Rectal smooth muscle tissue (tissue), 1 donor: ENCODE measurements around the gene PSG2.
"Not testable (repeated sequence)": the region's sequence is repeated elsewhere in the genome, so short reads cannot be mapped to it uniquely, and the experiment has no call there.

Experiments used
- H3K27ac ChIP-seq: one replicate; pipeline ENCODE4 v1.7.0; 2013; ENCODE audit warnings: low read depth, low read length, inconsistent platforms
- H3K27me3 ChIP-seq: one replicate; pipeline ENCODE4 v1.7.0; 2013; ENCODE audit warnings: low read length; ENCODE audit not compliant: control insufficient read depth, insufficient read depth
- H3K36me3 ChIP-seq: one replicate; pipeline ENCODE4 v1.7.0; 2013; ENCODE audit warnings: low read length; ENCODE audit not compliant: control insufficient read depth, insufficient read depth
- H3K4me1 ChIP-seq: one replicate; pipeline ENCODE4 v1.7.0; 2013; ENCODE audit warnings: low read length; ENCODE audit not compliant: control insufficient read depth, insufficient read depth
- H3K4me3 ChIP-seq: one replicate; pipeline ENCODE4 v1.7.0; 2013; ENCODE audit warnings: low read length
- H3K9ac ChIP-seq: one replicate; pipeline ENCODE4 v1.7.0; 2013; ENCODE audit warnings: low read length

Gene PSG2

GRCh38 chr19:43105496-43105895 lies 23.0 kb upstream of the PSG2 start:
- no peaks in the 10 kb centered on the region for H3K4me1 ChIP-seq
- H3K9ac ChIP-seq = no peak overlapping the region
- no peaks in the 10 kb centered on the region for H3K27me3 ChIP-seq
- no peak overlapping the region for H3K4me3 ChIP-seq
- H3K36me3 ChIP-seq = no peaks in the 10 kb centered on the region
- H3K27ac ChIP-seq = no peak overlapping the region

GRCh38 chr19:43104215-43104850 lies 21.8 kb upstream of the PSG2 start:
- not testable (repeated sequence) for H3K4me3 ChIP-seq, H3K27me3 ChIP-seq, H3K4me1 ChIP-seq, H3K9ac ChIP-seq, H3K27ac ChIP-seq, H3K36me3 ChIP-seq

- Histone ChIP-seq H3K9ac (no peak overlapping the region), H3K4me1 (no peaks in the 10 kb centered on the region), H3K4me3 (no peak overlapping the region), H3K36me3 (no peaks in the 10 kb centered on the region), H3K27me3 (no peaks in the 10 kb centered on the region), H3K27ac (no peak overlapping the region)
Observed at GRCh38 chr19:43101950-43102349, 19.4 kb upstream of the PSG2 start.

- not testable (repeated sequence) for H3K4me3 ChIP-seq, H3K27ac ChIP-seq, H3K27me3 ChIP-seq, H3K36me3 ChIP-seq, H3K9ac ChIP-seq, H3K4me1 ChIP-seq
Observed at GRCh38 chr19:43098416-43098815, 15.9 kb upstream of the PSG2 start.

GRCh38 chr19:43087702-43088340 lies 5.3 kb upstream of the PSG2 start:
- H3K9ac ChIP-seq, H3K4me3 ChIP-seq, H3K36me3 ChIP-seq, H3K27ac ChIP-seq, H3K27me3 ChIP-seq, H3K4me1 ChIP-seq: not testable (repeated sequence)

- not testable (repeated sequence) for H3K4me3 ChIP-seq, H3K27ac ChIP-seq, H3K4me1 ChIP-seq, H3K27me3 ChIP-seq, H3K9ac ChIP-seq, H3K36me3 ChIP-seq
Observed at GRCh38 chr19:43085796-43086530, 3.5 kb upstream of the PSG2 start.

- not testable (repeated sequence) for H3K9ac ChIP-seq, H3K27me3 ChIP-seq, H3K27ac ChIP-seq, H3K4me1 ChIP-seq, H3K36me3 ChIP-seq, H3K4me3 ChIP-seq
Observed at GRCh38 chr19:43084196-43084832, 1.8 kb upstream of the PSG2 start.

- H3K36me3 ChIP-seq, H3K27me3 ChIP-seq, H3K9ac ChIP-seq, H3K4me1 ChIP-seq, H3K4me3 ChIP-seq, H3K27ac ChIP-seq: not testable (repeated sequence)
Observed at GRCh38 chr19:43083721-43084120, 1.2 kb upstream of the PSG2 start.

- Histone ChIP-seq H3K9ac (no peak overlapping the region), H3K27me3 (no peaks in the 10 kb centered on the region), H3K36me3 (no peaks in the 10 kb centered on the region), H3K27ac (no peak overlapping the region), H3K4me1 (no peaks in the 10 kb centered on the region), H3K4me3 (no peak overlapping the region)
Observed at GRCh38 chr19:43078311-43078710, 4.2 kb downstream of the PSG2 start.

- H3K27me3 ChIP-seq, H3K4me1 ChIP-seq, H3K27ac ChIP-seq, H3K36me3 ChIP-seq, H3K4me3 ChIP-seq, H3K9ac ChIP-seq: not testable (repeated sequence)
Observed at GRCh38 chr19:43077881-43078280, 4.6 kb downstream of the PSG2 start.

GRCh38 chr19:43062418-43062817 lies 20.1 kb downstream of the PSG2 start:
- H3K9ac ChIP-seq, H3K4me1 ChIP-seq, H3K27me3 ChIP-seq, H3K36me3 ChIP-seq, H3K27ac ChIP-seq, H3K4me3 ChIP-seq: not testable (repeated sequence)

GRCh38 chr19:43061326-43061725 lies 21.2 kb downstream of the PSG2 start:
- not testable (repeated sequence) for H3K4me3 ChIP-seq, H3K36me3 ChIP-seq, H3K27ac ChIP-seq, H3K4me1 ChIP-seq, H3K27me3 ChIP-seq, H3K9ac ChIP-seq
